Activated CD8-positive, alpha-beta memory T cell treated with anti-CD3 and anti-CD28 coated beads, Interleukin-2, amount 50 U/mL, for 4 hours (primary cell): ENCODE data around the gene ACTL10.

Source experiments
- DNase-seq: peaks from one replicate; pipeline ENCODE4 v3.0.0-alpha.2; 2020

Gene ACTL10

GRCh38 chr20:33664762-33665144 is 2.0 kb upstream of the ACTL10 start:
- DNase-seq = no peak

- DNase-seq = peak; percentile 48
These were observed 517 bp downstream of the ACTL10 start for GRCh38 chr20:33667245-33667675.

- peak; percentile 78 for DNase-seq
These were observed 1.1 kb downstream of the ACTL10 start for GRCh38 chr20:33667676-33668465.

GRCh38 chr20:33668466-33669155 is 1.9 kb downstream of the ACTL10 start:
- DNase-seq = no peak

GRCh38 chr20:33669224-33669623 is 2.5 kb downstream of the ACTL10 start:
- no peak for DNase-seq

- DNase-seq = no peak
These were observed 3.3 kb downstream of the ACTL10 start for GRCh38 chr20:33669873-33670640.

- DNase-seq = no peak
These were observed 4.2 kb downstream of the ACTL10 start for GRCh38 chr20:33670715-33671499.

- no peak for DNase-seq
These were observed 5.0 kb downstream of the ACTL10 start for GRCh38 chr20:33671573-33672288.

- DNase-seq = no peak
These were observed 5.8 kb downstream of the ACTL10 start for GRCh38 chr20:33672426-33673113.

GRCh38 chr20:33673114-33673409 is 6.3 kb downstream of the ACTL10 start:
- DNase-seq = no peak

- DNase-seq = no peak
These were observed 6.9 kb downstream of the ACTL10 start for GRCh38 chr20:33673410-33674293.

- peak; percentile 54 for DNase-seq
These were observed 7.8 kb downstream of the ACTL10 start, which contains the start of gene NECAB3 for GRCh38 chr20:33674294-33675135. Gene NECAB3 (minus strand): TSS chr20:33674428. CDS start chr20:33674352, 76 bp downstream.

- DNase-seq = no peak
These were observed 8.6 kb downstream of the ACTL10 start for GRCh38 chr20:33675136-33675959.

GRCh38 chr20:33676121-33676520 is 9.4 kb downstream of the ACTL10 start:
- no peak for DNase-seq

GRCh38 chr20:33676652-33677645 is 10.2 kb downstream of the ACTL10 start:
- DNase-seq = no peak

- no peak for DNase-seq
These were observed 11.4 kb downstream of the ACTL10 start for GRCh38 chr20:33677991-33678702.
